Measurements from ENCODE around the gene KIAA1755. TPM values are rescaled to one million over a fixed set of nuclear protein-coding genes. Genes with fewer than 3 reads are reported as not detected.

KIAA1755 gene
- total RNA-seq, 2 donors from 2014 or later = not detected

DNA sequence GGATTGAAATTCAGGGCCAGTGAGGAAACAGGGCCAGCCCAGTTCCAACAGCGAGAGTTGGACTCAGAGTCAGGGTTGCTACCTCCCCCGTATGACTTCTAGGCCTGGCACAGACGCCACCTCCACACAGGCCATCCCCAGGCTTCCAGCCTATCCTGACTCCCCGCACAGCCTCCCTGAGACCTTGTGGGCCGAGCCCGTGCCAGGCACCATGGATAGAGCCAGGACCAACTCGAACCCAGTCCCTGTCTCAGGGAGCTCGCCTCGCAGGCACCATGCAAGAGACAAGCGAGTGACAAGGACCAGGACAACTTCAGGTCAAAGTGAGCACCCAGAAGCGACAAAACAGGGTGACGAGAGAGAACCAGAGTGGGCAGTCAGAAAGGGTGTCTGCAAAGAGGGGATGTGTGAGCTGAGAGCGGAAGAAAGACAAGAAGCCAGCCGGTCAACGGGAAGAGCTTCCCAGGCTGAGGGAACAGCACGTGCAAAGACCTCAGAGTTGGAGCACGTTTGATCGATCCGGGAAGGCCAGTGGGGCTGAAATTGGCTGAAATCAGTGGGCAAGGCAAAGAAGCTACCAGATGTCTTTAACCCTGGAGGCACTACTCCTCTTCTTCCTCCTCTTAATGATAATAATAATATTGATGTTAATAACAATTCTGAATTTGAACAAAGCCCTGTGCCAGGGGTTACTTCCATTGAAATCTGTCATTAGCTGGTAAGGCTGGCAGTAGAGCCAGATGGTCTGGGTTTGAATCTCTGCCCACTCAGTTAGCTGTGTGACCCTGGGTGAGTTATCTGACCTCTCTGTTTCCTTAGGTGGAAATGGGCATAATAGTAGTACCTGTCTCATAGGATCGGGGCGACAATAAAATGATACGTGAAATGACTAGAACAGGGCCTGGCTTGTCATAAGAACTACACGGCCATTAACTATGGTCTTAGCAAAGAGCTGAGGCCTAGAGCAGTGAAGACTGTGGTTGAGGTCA is 45.0 kb downstream of the KIAA1755 start:
- no peak overlapping the region for H3K27ac Mint-ChIP-seq
- no peak for ATAC-seq
- H3K4me3 Mint-ChIP-seq = no peak overlapping the region
- H3K4me1 Mint-ChIP-seq = no peaks in the 10 kb centered on the region
- peaks cover 24% of the 10 kb centered on the region for H3K27me3 Mint-ChIP-seq
- DNase-seq = no peak
- no peaks in the 10 kb centered on the region for H3K36me3 Mint-ChIP-seq (ENCODE audit: low read depth)
- no peaks in the 10 kb centered on the region for H3K9me3 ChIP-seq (ENCODE audit: control insufficient read depth, low read length, poor library complexity, severe bottlenecking)

DNA sequence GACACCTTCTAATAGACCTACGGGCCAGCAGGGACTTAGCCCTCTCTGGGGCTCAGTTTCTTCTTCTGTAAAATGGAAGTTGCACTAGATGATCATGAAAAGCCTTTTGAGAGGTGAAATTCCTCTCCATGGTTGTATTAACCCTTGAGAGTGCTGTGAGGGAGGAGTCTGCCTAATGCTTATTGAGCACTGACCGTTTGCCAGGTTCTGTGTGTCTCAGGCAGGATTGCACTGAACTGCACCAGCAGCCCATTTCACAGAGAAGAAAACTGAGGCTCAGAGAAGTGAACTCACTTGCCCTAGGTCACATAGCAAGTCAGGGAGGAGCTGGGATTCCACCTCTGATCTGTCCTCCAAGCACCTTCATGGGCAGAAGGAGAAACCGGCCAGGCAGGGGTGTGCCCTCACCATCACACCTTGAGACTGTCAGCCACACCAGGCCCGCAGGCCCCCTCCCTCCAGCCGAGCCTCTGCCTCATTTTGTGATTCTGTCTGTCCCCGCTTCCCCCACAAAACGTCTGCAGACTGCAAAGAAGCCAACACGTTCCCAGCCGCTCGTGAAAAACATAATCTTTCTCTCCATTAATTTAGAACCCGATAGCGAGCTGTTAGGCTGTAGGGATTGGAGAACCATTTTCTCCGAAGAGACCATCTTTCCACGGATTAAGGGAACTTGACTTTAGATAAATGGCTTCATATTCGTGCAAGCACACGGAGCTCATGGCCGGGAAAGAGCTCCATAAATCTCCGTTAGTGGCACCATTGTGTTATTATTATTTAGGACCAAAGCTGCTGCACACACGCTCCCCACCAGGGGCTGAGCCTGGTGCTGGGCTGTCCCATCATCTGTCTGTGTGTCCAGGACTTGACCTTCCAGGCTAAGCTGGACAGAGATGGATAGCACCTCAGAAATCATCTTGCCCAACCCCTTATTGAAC is 46.0 kb downstream of the KIAA1755 start:
- Mint-ChIP-seq H3K4me3 (no peak overlapping the region), H3K36me3 (ENCODE audit: low read depth) (no peaks in the 10 kb centered on the region), H3K27me3 (peaks cover 30% of the 10 kb centered on the region), H3K27ac (no peak overlapping the region), H3K4me1 (no peaks in the 10 kb centered on the region)
- DNase-seq (no peak), ATAC-seq (no peak)
- H3K9me3 ChIP-seq (ENCODE audit: control insufficient read depth, low read length, poor library complexity, severe bottlenecking) = no peaks in the 10 kb centered on the region

DNA sequence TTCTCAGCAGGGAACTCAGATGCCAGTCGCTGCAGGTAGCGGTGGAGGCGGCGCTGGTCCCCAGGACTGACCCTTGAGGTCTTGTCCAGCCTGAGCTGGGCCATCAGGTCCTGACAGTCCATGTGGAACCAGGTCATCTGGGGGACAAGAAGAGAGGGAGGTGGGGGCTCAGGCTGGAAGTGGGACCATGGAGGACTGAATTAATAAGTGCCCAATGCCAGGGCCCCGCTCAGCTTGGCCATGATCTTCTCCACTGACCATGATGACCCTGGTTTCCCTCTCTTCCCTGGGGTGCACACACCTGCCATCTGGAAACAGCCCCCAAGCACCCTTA is 47.0 kb downstream of the KIAA1755 start:
- no peak for ATAC-seq
- no peaks in the 10 kb centered on the region for H3K9me3 ChIP-seq (ENCODE audit: control insufficient read depth, low read length, poor library complexity, severe bottlenecking)
- H3K36me3 Mint-ChIP-seq (ENCODE audit: low read depth) = peaks cover 1% of the 10 kb centered on the region
- H3K27me3 Mint-ChIP-seq = peaks cover 33% of the 10 kb centered on the region
- no peak overlapping the region for H3K27ac Mint-ChIP-seq
- no peak for DNase-seq
- H3K4me1 Mint-ChIP-seq = no peaks in the 10 kb centered on the region
- no peak overlapping the region for H3K4me3 Mint-ChIP-seq

DNA sequence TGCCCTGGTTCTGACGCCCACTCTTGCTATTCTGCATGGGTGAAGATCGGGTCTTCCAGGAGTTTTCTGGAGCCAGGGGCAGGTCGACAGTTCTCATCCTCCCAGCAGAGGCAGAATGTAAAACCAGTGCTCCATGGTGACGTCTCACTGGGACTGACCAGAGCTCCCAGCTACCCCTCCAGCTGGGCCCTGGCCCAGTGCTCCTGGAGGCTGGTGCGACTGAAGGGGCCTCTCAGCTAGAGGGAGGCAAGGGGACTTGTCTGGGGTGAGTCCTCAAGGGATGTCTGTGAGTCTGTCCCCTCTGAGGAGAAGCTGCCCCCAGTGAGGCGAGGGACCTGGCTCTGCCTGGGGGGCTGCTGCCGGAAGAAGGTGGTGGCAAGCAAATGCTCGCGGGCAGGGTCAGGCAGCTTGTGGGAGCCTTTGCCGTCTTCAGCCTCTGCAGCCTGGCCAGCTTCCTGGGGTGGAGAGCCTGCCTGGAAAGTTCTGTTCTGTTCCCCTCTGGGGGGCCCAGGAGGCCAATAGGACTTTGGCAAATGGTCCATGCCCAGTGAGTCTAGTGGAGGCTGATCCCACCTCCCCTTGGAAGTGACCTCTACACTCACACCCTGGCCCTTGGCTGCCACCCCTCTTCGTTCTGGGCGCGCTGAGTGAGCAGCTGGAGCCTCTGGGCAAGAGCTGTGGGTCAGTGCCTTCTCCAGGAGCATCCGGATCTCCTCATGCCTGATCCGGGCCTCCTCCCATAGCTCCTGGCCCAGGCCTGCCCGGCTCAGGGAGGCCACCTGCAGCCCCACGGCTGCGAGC is 47.5 kb downstream of the KIAA1755 start:
- Mint-ChIP-seq H3K4me1 (no peaks in the 10 kb centered on the region), H3K27ac (no peak overlapping the region), H3K27me3 (peaks cover 38% of the 10 kb centered on the region), H3K4me3 (no peak overlapping the region), H3K36me3 (ENCODE audit: low read depth) (peaks cover 3% of the 10 kb centered on the region)
- H3K9me3 ChIP-seq (ENCODE audit: control insufficient read depth, low read length, poor library complexity, severe bottlenecking) = no peaks in the 10 kb centered on the region
- DNase-seq = no peak
- no peak for ATAC-seq

DNA sequence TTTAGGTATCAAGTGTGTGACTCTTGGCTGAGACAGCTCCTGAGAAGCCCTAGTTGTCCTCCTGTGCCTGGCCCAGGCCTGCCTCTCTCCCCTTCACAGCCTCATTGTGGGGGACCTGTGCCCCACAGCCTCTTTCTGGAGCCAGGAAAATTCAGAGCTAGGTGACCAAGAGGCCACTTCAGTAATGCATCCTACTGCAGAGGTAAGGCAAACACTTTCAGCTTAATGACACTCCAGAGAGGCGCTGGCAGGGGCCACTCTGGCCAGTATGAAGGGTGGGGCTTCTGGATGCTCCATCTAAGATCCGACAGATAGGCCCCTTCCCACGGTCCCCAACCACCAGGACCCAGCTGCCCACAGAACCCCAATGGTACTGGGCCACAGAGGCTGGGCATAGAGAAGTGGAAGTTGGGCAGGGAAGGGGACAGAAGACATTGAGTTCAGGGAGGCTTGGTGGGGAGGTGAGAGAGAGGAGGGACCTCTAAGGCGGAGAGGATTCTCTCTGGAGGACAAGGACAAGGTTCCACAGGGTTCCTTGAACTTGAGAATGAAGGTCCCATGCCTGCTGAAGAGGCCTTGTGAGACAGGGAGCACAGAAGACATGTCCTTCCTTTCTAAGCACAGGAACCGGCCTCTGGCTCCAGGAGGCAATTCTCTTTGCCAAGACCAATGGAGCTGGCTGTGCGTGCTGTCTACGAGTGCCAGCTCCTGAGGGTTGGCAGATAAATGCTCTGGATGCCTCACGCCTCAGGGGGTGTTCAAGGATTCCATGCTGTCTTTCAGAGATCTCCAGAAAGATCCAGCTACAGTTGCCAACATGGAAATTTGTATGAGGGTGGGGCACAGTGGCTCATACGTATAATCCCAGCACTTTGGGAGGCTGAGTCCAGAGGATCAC is 49.1 kb downstream of the KIAA1755 start:
- ATAC-seq = no peak
- H3K27ac Mint-ChIP-seq = no peak overlapping the region

DNA sequence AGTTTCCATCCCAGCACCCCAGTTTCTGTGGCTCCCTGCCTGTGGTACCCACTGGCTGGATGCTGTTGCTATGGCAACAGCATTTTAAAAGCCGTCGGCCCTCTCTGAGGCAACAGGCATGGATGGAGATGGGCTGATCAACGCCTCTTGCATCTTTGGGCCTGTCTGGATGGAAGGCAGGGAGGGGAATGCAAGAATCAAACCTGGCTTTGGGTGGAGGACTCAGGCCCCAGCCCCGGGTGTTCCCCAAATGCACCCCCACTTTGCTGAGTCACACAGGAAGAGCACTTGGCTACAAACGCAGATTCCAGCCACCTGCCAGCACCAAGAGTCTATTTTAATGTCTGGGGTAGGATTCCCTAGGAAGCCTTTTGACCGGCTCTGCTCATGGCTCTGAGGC is 49.8 kb downstream of the KIAA1755 start:
- H3K4me3 Mint-ChIP-seq = no peak overlapping the region
- H3K27ac Mint-ChIP-seq = no peak overlapping the region
- peaks cover 3% of the 10 kb centered on the region for H3K36me3 Mint-ChIP-seq (ENCODE audit: low read depth)
- peaks cover 48% of the 10 kb centered on the region for H3K27me3 Mint-ChIP-seq
- no peaks in the 10 kb centered on the region for H3K4me1 Mint-ChIP-seq
- ATAC-seq (no peak), DNase-seq (no peak)
- H3K9me3 ChIP-seq (ENCODE audit: control insufficient read depth, low read length, poor library complexity, severe bottlenecking) = no peaks in the 10 kb centered on the region

More for the DNA sequence above, 49.1 kb downstream of the KIAA1755 start:
- DNase-seq = no peak
- no peaks in the 10 kb centered on the region for H3K9me3 ChIP-seq (ENCODE audit: control insufficient read depth, low read length, poor library complexity, severe bottlenecking)
- Mint-ChIP-seq H3K27me3 (peaks cover 43% of the 10 kb centered on the region), H3K36me3 (ENCODE audit: low read depth) (peaks cover 3% of the 10 kb centered on the region), H3K4me1 (no peaks in the 10 kb centered on the region), H3K4me3 (no peak overlapping the region)

DNA sequence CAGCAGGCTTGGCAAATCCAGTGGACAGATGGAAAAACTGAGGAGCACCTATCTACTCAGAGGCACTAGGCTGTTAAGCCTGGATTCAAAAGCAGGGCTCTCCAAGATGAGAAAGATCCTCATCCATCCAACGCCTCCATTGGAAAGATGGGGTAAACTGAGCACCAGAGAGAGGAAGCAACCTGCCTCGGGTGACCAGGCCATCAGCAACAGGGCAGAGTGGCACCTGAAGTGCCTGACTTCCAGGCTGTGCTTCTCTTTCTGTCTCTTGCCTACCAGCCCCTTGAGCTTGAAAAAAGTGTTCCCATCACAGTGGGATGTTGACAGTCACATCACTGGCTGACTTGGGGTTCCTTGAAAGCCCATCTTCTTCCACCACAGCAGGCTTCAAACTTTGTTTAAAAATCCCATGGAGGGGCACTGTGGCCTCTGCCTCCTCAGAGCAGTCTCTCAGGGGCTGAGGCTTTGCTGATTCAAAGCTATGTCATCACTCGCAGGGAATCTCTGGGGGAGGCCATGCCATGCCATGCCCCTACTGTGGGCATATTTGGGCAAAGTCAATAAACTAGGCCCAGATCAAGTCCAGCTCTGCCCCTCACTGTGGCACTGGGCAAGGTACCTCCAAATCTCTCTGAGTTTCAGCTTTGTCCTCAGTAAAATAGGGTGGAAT is 50.7 kb downstream of the KIAA1755 start:
- no peak overlapping the region for H3K27ac Mint-ChIP-seq
- ATAC-seq = no peak
- no peak for DNase-seq
- H3K27me3 Mint-ChIP-seq = peaks cover 42% of the 10 kb centered on the region
- peaks cover 3% of the 10 kb centered on the region for H3K36me3 Mint-ChIP-seq (ENCODE audit: low read depth)
- H3K4me1 Mint-ChIP-seq = no peaks in the 10 kb centered on the region
- no peaks in the 10 kb centered on the region for H3K9me3 ChIP-seq (ENCODE audit: control insufficient read depth, low read length, poor library complexity, severe bottlenecking)
- H3K4me3 Mint-ChIP-seq = no peak overlapping the region

DNA sequence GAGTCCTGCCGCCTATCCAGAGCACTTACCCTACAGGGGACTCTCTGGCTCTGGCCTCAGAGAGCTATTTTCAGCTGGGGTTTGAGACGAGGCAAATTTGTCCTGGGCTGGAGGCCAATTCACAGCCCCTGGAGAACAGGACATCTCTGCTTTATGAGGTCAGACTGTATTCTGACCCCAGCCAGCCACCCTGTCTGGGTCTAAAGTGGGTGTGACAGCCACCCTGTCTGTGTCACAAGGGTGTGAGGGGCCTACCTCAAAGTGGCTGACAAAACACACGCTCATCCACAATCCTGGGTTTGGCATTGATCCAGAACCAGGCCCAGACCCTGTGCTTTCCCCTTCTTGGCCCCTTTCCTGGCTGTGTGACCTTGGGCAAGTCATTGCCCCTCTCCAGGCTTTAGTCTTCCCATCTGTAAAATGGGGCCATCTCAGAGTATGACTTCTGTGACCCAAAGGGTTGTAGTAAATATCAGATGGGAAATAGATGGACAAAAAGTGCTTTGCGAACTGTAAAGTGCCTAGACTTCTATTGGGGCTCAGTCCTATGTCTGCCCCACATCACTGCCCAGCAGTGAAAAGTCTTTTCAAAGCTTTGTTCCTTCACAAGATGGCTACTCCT is 51.4 kb downstream of the KIAA1755 start:
- Mint-ChIP-seq H3K27ac (no peak overlapping the region), H3K36me3 (ENCODE audit: low read depth) (peaks cover 3% of the 10 kb centered on the region), H3K4me1 (peaks cover 2% of the 10 kb centered on the region), H3K4me3 (no peak overlapping the region), H3K27me3 (peaks cover 39% of the 10 kb centered on the region)
- DNase-seq (no peak), ATAC-seq (no peak)
- no peaks in the 10 kb centered on the region for H3K9me3 ChIP-seq (ENCODE audit: control insufficient read depth, low read length, poor library complexity, severe bottlenecking)

DNA sequence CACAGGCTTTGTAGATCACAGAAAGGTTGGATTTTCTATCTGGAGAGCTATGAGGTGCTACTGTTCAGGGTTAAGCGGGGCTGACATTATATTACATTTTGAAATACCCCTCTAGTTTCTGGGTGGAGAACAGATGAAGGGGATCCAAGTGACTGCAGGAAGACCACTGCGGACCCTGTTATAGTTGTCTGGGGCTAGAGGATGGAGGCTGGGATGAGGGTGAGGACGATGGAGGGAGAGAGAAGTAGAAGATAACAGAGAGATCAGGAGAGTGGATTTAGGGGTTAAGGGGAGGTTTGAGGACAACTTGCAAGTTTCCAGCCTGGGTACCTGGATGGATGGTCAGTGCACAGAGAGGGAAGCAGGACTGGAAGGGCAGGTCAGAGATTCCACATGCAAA is 52.0 kb downstream of the KIAA1755 start:
- Mint-ChIP-seq H3K4me1 (peaks cover 2% of the 10 kb centered on the region), H3K27me3 (peaks cover 32% of the 10 kb centered on the region), H3K4me3 (no peak overlapping the region), H3K27ac (no peak overlapping the region), H3K36me3 (ENCODE audit: low read depth) (peaks cover 3% of the 10 kb centered on the region)
- H3K9me3 ChIP-seq (ENCODE audit: control insufficient read depth, low read length, poor library complexity, severe bottlenecking) = no peaks in the 10 kb centered on the region
- ATAC-seq = no peak
- no peak for DNase-seq

DNA sequence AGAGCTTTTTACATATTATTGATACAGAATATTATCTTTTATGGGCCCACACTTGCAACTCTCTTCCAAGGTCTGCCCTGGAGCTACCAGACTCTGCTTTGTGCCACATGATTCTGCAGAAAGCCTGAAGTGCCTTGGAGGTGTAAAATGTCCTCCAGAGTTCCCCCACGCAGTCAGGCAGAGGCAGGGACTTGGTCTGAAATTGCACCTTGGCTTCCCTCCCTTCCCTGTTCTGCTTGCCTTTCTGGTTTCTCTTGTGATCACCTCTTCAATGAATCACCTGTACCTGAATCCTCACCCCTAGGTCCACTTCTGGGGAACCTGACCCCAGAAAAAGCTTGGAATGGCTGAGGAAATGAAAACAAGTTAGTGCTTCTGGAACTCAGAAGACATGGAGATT is 52.4 kb downstream of the KIAA1755 start:
- Mint-ChIP-seq H3K27ac (no peak overlapping the region), H3K36me3 (ENCODE audit: low read depth) (peaks cover 3% of the 10 kb centered on the region), H3K4me1 (peaks cover 2% of the 10 kb centered on the region), H3K4me3 (no peak overlapping the region), H3K27me3 (peaks cover 31% of the 10 kb centered on the region)
- H3K9me3 ChIP-seq (ENCODE audit: control insufficient read depth, low read length, poor library complexity, severe bottlenecking) = no peaks in the 10 kb centered on the region
- no peak for DNase-seq
- no peak for ATAC-seq

DNA sequence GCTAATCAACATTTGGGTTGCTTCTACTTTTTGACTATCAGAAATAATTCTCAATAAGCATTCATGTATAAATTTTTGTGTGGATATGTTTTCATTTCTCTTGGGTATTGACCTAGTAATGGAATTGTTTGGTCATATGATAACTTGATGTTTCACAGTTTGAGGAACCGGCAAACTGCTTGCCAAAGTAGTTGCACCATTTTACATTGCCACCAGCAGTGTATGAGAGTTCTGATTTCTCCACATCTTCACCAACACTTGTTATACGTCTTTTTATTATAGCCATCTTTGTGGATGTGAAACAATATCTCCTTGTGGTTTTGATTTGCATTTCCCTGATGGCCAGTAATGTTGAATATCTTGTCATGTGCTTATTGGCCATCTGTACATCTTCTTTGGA is 52.9 kb downstream of the KIAA1755 start:
- Mint-ChIP-seq H3K27ac (no peak overlapping the region), H3K36me3 (ENCODE audit: low read depth) (peaks cover 3% of the 10 kb centered on the region), H3K27me3 (peaks cover 31% of the 10 kb centered on the region), H3K4me3 (no peak overlapping the region), H3K4me1 (peaks cover 2% of the 10 kb centered on the region)
- no peak for ATAC-seq
- H3K9me3 ChIP-seq (ENCODE audit: control insufficient read depth, low read length, poor library complexity, severe bottlenecking) = no peaks in the 10 kb centered on the region
- DNase-seq = no peak
